ENCODE results near the gene ST6GALNAC4. TPM values are rescaled to one million over a fixed set of nuclear protein-coding genes. Genes with fewer than 3 reads are reported as not detected.

Gene ST6GALNAC4
- total RNA-seq, 1 donor from 2014 or later: 42.1 TPM

GRCh38 chr9:127946728-127947127 is 29.9 kb upstream of the ST6GALNAC4 start:
- no peak for DNase-seq (ENCODE audit: low spot score)

DNA sequence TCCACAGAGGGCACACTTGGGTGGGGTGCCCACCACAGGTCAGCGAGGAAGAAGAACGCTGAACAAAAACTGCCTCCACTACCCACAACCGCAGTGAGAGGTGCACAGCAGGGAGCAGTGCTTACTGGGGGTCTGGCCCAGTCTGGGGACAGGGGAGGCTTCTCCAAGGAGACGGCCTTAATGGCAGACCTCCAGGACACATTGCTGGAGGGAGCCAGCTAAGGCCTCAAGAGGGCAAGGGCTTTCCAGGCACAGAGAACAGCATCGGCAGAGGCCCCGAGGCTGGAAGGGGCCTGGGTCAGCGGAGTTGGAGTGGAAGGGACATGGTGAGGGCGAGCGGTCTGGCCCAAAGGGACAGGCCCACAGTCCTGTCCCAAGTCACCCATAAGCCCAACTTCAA is 29.1 kb upstream of the ST6GALNAC4 start:
- DNase-seq (ENCODE audit: low spot score): no peak

- DNase-seq (ENCODE audit: low spot score): no peak
Observed at GRCh38 chr9:127945338-127945737, 28.5 kb upstream of the ST6GALNAC4 start.

GRCh38 chr9:127944586-127945218 is 27.9 kb upstream of the ST6GALNAC4 start:
- DNase-seq (ENCODE audit: low spot score): no peak

- peak; percentile 80 for DNase-seq (ENCODE audit: low spot score)
Observed at GRCh38 chr9:127943731-127944144, 26.9 kb upstream of the ST6GALNAC4 start.

DNA sequence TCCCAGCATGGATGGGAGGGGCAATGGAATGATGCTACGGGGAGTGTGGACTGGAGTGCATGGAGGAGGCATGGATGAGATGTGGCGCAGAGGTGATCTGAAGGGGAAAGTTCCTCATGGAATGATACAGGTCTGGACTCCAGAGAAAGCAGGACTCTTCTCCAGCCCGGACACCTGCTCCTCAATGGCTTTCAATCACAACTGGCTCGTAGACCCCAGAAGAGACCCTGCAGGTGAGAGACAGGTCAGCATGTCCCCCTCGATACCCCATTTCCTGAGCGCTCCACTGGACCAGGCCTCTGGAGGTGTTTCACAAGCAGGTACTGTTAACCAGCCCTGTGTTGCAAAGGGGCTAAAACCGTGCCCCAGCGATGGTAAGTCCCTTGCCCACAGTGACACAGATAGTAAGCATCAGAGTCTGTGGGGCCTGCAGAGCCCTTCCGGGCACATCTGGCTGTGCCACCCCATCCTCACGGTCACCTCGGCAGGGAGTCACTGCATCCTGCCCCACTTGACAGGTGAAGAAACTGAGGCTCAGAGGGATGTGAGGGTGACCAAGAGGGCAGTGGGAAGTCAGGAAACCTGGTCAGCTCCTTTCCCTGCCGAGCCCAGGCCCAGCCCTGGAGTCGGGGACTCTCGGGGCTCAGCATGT is 26.3 kb upstream of the ST6GALNAC4 start:
- DNase-seq (ENCODE audit: low spot score): no peak

DNA sequence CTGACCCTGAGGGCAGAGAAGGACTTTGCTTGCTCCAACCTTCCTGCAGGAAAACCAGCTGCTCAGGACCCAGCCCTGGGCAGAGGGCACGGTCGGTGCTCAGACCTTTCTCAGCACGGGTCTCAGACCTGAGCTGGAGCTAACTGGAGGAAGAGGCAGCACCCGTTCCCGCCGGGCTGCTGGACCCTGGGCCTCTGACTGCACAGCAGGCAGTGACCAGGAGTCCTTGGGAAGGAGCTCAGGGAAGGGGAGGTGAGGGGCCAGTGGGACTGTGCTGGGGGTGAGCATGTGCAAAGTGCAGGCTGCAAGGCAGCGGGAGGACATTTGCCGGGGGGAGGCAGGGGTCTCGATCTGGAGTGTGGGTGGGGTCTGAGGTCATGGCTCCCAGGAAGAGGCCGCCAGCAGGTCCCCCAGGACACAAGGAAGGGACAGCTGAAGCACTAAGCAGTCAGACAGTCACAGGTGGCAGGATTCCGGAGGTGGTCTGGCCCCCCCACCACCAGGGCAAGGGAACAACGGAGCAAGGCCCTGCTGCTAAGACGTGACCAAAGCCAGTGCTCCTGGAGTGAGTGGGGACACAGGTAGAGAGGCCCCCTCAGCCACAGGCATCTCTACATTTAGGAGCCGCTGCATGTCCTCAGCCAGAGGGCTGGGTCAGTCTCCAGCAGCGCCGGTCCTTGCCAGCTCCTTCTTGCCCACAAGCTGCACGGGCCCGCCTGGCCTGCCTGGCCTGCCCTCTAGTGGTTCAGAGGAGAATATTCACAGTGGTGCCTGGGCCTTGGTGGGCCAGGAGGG is 25.6 kb upstream of the ST6GALNAC4 start:
- peak; percentile 70 for DNase-seq (ENCODE audit: low spot score)

- no peak for DNase-seq (ENCODE audit: low spot score)
Observed at GRCh38 chr9:127941961-127942215, 25.0 kb upstream of the ST6GALNAC4 start.

GRCh38 chr9:127941062-127941960 is 24.5 kb upstream of the ST6GALNAC4 start:
- no peak for DNase-seq (ENCODE audit: low spot score)

DNA sequence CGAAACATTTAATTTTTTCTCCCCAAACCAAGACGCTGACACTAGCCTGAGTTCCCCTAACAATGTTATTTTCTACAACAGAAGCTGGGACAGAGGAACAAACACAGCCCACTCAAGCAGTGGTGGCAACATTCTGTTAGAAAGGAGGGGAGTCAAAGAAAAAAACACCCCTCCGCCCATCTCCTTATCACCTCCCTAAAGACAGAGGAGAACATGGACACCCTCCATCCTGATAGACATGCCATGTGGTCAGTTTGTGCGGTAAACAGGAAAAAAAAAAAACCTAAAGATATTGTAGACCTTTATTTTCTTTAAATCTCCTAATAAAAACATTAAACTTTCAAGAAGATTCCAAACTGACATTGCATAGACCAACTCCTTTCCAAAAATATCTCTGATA is 23.8 kb upstream of the ST6GALNAC4 start:
- DNase-seq (ENCODE audit: low spot score): no peak

DNA sequence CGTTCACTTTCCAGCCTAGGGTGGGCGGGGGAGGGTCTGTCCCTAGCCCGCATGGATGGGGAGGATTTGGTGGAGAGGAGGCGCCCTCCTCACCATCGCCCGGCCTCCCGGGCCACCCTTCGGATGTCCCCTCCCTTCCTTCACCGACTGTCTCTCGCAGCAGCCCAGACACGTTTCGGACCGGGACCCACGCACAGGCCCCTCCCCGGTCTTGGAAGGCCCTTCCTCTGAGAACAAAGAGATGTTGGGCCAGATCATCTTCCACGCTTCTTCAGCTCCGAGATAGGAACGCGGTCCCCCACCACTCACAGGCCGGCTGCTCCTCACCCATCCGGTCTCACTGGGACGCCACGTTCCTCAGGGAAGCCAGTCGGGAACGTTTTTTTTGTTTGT is 21.5 kb upstream of the ST6GALNAC4 start:
- no peak for DNase-seq (ENCODE audit: low spot score)

- DNase-seq (ENCODE audit: low spot score): peak; percentile 79
Observed at GRCh38 chr9:127937388-127938297, 20.8 kb upstream of the ST6GALNAC4 start, which contains the start of gene DPM2. DPM2 (minus strand) TSS chr9:127937854; CDS start chr9:127937820, 34 bp downstream.

DNA sequence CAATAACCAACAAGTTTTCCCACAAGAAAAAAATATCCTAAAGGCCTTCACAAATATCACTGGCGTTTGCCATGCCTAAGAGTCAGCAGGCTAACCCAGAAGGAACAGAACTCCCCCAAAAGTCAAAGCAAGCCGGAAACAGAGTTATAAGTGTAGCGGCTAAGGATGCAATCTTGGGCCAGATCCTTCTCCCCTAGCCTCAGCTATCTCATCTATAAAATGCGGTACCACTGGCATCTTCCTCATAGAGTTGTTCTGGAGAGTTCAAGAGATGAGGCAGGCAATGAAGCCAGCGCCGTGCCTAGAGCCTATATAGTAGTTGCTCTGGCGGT is 20.2 kb upstream of the ST6GALNAC4 start:
- no peak for DNase-seq (ENCODE audit: low spot score)

DNA sequence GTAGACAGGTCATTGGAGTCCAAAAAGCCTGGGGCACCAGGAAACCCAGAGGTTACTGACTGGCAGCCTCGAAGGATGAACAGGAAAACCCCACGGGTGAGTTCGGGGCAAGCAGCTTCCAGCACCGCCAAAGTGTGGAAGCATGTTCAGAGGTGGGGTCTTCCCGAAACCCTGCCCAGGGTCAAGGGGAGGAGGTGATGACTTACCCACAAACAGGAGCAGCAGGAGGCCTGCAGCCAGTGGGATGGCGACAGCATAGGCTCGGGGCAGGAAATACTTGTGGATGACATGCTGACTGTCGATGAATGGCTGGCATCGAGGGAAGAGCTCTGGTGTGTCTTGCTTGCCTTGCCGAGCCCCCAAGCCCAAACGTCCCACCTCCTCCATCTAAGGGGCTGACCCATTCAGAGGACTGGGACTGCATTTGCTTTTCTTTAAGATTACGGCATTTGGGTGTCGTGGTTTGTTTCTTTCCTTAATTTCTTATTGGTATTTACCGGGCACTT is 19.6 kb upstream of the ST6GALNAC4 start:
- no peak for DNase-seq (ENCODE audit: low spot score)

- no peak for DNase-seq (ENCODE audit: low spot score)
Observed at GRCh38 chr9:127935765-127936221, 19.0 kb upstream of the ST6GALNAC4 start.

GRCh38 chr9:127934986-127935385 is 18.1 kb upstream of the ST6GALNAC4 start:
- DNase-seq (ENCODE audit: low spot score): no peak

DNA sequence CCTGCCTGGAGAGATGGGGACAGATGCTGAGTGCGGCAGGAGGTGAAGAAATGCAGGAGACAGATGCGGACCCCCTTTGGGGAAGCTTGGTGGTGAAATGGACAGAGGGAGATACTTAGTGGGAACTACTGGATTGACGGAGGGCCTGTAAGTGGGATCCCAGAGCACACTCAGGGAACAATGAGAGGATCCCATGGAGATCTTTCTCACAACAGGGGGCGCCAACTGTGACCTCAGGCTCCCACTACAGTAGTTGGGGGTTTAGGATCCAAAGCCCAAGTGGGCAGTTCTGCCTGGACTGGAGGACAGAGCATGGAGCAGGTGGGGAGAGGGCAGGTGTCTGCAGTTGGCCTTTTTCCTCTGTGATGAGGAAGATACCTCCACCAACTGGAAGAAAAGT is 17.4 kb upstream of the ST6GALNAC4 start:
- DNase-seq (ENCODE audit: low spot score): no peak

DNA sequence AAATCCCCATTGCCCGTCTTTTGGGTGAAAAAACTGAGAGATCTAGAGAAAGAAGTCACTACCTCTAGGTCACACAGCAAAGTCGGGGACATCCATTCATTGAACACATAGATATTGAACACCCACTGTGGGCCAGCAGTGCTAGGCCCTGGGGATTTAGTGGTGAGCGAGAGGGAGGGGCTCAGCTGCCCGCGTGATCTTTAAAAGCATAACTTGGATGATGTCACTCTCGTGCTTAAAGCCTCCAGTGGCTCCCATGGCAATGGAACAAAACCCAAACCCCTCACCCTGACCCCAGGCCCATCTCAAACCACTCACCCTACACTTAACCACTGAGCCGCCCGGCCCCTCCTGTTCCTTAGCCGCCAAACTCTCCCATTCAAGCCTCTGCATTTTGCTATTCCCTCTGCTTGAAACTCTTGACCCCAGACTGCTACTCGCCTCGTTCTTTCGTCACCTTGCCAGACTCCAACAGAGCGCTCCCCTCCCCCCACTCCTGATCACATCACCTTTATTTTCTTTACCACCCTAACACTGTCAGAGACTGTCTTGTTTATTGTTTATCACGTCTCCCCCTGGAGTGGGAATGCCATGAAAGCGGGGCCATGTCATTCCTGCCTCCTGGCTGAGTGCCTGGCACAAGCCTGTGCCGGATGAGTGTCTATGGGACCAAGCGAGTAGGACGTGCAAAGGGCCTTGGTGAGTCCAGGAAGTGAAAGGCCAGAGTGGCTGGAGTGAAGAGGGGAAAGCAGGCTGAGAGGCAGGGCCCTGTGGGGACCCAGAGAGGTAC is 14.4 kb upstream of the ST6GALNAC4 start:
- no peak for DNase-seq (ENCODE audit: low spot score)

- peak; percentile 77 for DNase-seq (ENCODE audit: low spot score)
Observed at GRCh38 chr9:127930231-127931091, 13.6 kb upstream of the ST6GALNAC4 start, which contains the start of gene PIP5KL1. PIP5KL1 (minus strand) TSS chr9:127930777; CDS start chr9:127930752, 25 bp downstream.
